Thyroid gland (tissue), 4 donors: Measurements from ENCODE around the gene MORC1.

Experiments used
- CTCF ChIP-seq, 6 experiments: fragments of 200-600 bp in 3 of 6; fragments of 450-650 bp in 3 of 6; sonication (generic) in 3 of 6; IDR thresholded peaks; one replicate each; pipeline ENCODE4 v1.5.1; 2016 to 2019; ENCODE audit warnings: antibody characterized with exemption in 6 of 6, mild to moderate bottlenecking in 2 of 6, inconsistent platforms in 1 of 6, moderate library complexity in 1 of 6
- POLR2A ChIP-seq, 2 donors: fragments of 450-650 bp; IDR thresholded peaks; one replicate each; pipeline ENCODE4 v1.6.1; 2017; ENCODE audit warnings: antibody characterized with exemption in 2 of 2, mild to moderate bottlenecking in 2 of 2, moderate library complexity in 1 of 2

DNA sequence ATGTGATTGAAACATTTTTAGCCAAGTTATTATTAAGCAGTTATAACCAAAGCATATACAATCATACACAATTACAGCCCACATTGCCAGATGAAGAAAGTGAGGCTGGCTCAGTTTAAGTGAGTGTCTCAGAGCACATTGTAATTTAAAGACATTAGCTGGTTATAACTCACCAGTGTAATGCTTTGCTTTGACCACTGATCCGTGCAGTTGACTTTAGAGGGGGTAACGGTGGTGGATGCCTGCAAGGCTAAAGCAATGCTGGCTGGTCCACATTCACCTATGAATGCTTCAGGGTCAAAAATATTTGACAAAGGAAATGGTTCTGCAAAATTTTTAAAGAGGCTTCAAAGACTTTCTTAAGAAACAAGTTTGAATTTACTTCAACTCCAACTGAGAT is 19.8 kb upstream of the MORC1 start:
- TF ChIP-seq POLR2A (IDR thresholded peaks at IDR 0.05) = no peak
- no peak for TF ChIP-seq CTCF (IDR thresholded peaks at IDR 0.05)
